CD4-positive, CD25-positive, alpha-beta regulatory T cell (primary cell): ENCODE results near the gene TWF2. TPM values are rescaled to one million over a fixed set of nuclear protein-coding genes. Genes with fewer than 3 reads are reported as not detected.

ENCODE experiments used
- ATAC-seq, 2 donors: fragments of 150-1000 bp; cut with Tn5 transposase; one replicate each; pipeline ENCODE4 v1.10.0; 2021; ENCODE audit warnings: low read depth in 2 of 2, moderate number of reproducible peaks in 2 of 2, moderate library complexity in 1 of 2
- DNase-seq, 3 donors: peaks; one replicate each; pipeline versions ENCODE4 v3.0.0 to v3.0.0-alpha.2; 2012 to 2022; ENCODE audit warnings: mixed read lengths in 1 of 3
- H3K27ac ChIP-seq: one replicate; pipeline ENCODE4 v1.7.0; 2013; ENCODE audit warnings: mild to moderate bottlenecking, low read length; ENCODE audit not compliant: insufficient read depth, poor library complexity, severe bottlenecking
- H3K27me3 ChIP-seq: one replicate; pipeline ENCODE4 v1.7.0; 2013; ENCODE audit warnings: low read length; ENCODE audit not compliant: control insufficient read depth, insufficient read depth
- H3K36me3 ChIP-seq: one replicate; pipeline ENCODE4 v1.7.0; 2013; ENCODE audit warnings: mild to moderate bottlenecking, low read length, moderate library complexity; ENCODE audit not compliant: control insufficient read depth, insufficient read depth
- H3K4me1 ChIP-seq: 2 replicates; pipeline ENCODE4 v1.7.0; 2013; ENCODE audit warnings: mild to moderate bottlenecking, low read length; ENCODE audit not compliant: insufficient read depth, control insufficient read depth, poor library complexity, severe bottlenecking
- H3K4me3 ChIP-seq: one replicate; pipeline ENCODE4 v1.7.0; 2013; ENCODE audit warnings: low read depth, mild to moderate bottlenecking, low read length, moderate library complexity
- H3K9me3 ChIP-seq, 2 experiments: 1 replicate in 1 of 2; 2 replicates in 1 of 2; pipeline ENCODE4 v1.7.0; 2013; ENCODE audit warnings: low read length in 2 of 2, mild to moderate bottlenecking in 1 of 2, moderate library complexity in 1 of 2; ENCODE audit not compliant: control insufficient read depth in 2 of 2
- H3K27ac Mint-ChIP-seq, 3 donors: one replicate each; pipeline ENCODE4 v1.8.0; 2020 to 2022; ENCODE audit warnings: mild to moderate bottlenecking in 3 of 3, mixed read lengths in 3 of 3, moderate library complexity in 2 of 3
- H3K27me3 Mint-ChIP-seq: one replicate; pipeline ENCODE4 v1.8.0; 2022; ENCODE audit warnings: mild to moderate bottlenecking, mixed read lengths
- H3K36me3 Mint-ChIP-seq: one replicate; pipeline ENCODE4 v1.8.0; 2020; ENCODE audit warnings: mixed read lengths
- H3K4me1 Mint-ChIP-seq, 4 donors: one replicate each; pipeline ENCODE4 v1.8.0; 2020 to 2022; ENCODE audit warnings: mixed read lengths in 4 of 4, mild to moderate bottlenecking in 1 of 4
- H3K4me3 Mint-ChIP-seq, 4 donors: one replicate each; pipeline ENCODE4 v1.8.0; 2020 to 2022; ENCODE audit warnings: mild to moderate bottlenecking in 4 of 4, mixed read lengths in 4 of 4, moderate library complexity in 3 of 4
- H3K9me3 Mint-ChIP-seq, 7 donors: one replicate each; pipeline ENCODE4 v1.8.0; 2020 to 2022; ENCODE audit warnings: mixed read lengths in 7 of 7, mild to moderate bottlenecking in 3 of 7, moderate library complexity in 2 of 7
- polyA plus RNA-seq, 4 donors: library from polyadenylated mRNA; unstranded; fragments of 300-500 nt; fragmentation: Illumina TruSeq; gene quantifications; one replicate each; pipeline ENCODE4 v1.2.3, GENCODE V29; 2021
- total RNA-seq: library from RNA; stranded (reverse); gene quantifications from one replicate; pipeline ENCODE4 v1.2.3, GENCODE V29; 2022

Gene TWF2
- total and polyA plus RNA-seq, 5 donors from 2014 or later: 62.4 to 142 (median 124) TPM

GRCh38 chr3:52196977-52197376 is 42.0 kb downstream of the TWF2 start:
- Mint-ChIP-seq H3K27me3 (no peaks in the 10 kb centered on the region), H3K4me3 (peak overlapping the region in 3 of 4 donors; percentile 97), H3K9me3 (no peaks in the 10 kb centered on the region), H3K36me3 (peaks cover 4% of the 10 kb centered on the region), H3K27ac (peak overlapping the region in 2 of 3 donors; percentile 97 to 99), H3K4me1 (peaks cover 15 to 50% (median 32%) of the 10 kb centered on the region in 4 donors)
- Histone ChIP-seq H3K27ac (peak overlapping the region; percentile 81), H3K4me3 (no peak overlapping the region), H3K9me3 (no peaks in the 10 kb centered on the region), H3K36me3 (peaks cover 12% of the 10 kb centered on the region), H3K4me1 (peaks cover 28% of the 10 kb centered on the region), H3K27me3 (no peaks in the 10 kb centered on the region)
- DNase-seq (no peak), ATAC-seq (no peak)

- peaks cover 4% of the 10 kb centered on the region for H3K36me3 Mint-ChIP-seq
- Histone ChIP-seq H3K4me3 (no peak overlapping the region), H3K27me3 (no peaks in the 10 kb centered on the region), H3K9me3 (no peaks in the 10 kb centered on the region), H3K36me3 (peaks cover 8% of the 10 kb centered on the region), H3K4me1 (peaks cover 24% of the 10 kb centered on the region), H3K27ac (no peak overlapping the region)
- H3K4me3 Mint-ChIP-seq: peak overlapping the region in 2 of 4 donors; percentile 71 to 76
- H3K27ac Mint-ChIP-seq: no peak overlapping the region
- H3K9me3 Mint-ChIP-seq: no peaks in the 10 kb centered on the region
- DNase-seq (no peak), ATAC-seq (no peak)
- H3K27me3 Mint-ChIP-seq: no peaks in the 10 kb centered on the region
- H3K4me1 Mint-ChIP-seq: peaks cover 14 to 41% (median 26%) of the 10 kb centered on the region in 4 donors
Measured at GRCh38 chr3:52195823-52196331, 43.1 kb downstream of the TWF2 start.

- no peak for DNase-seq
- Mint-ChIP-seq H3K9me3 (no peaks in the 10 kb centered on the region), H3K27me3 (no peaks in the 10 kb centered on the region), H3K27ac (peak overlapping the region in 1 of 3 donors; percentile 15), H3K4me3 (no peak overlapping the region), H3K4me1 (peaks cover 14 to 35% (median 24%) of the 10 kb centered on the region in 4 donors), H3K36me3 (peaks cover 2% of the 10 kb centered on the region)
- no peak overlapping the region for H3K27ac ChIP-seq
- no peak for ATAC-seq
- H3K36me3 ChIP-seq: peaks cover 5% of the 10 kb centered on the region
- H3K4me1 ChIP-seq: peaks cover 24% of the 10 kb centered on the region
- no peaks in the 10 kb centered on the region for H3K9me3 ChIP-seq
- no peak overlapping the region for H3K4me3 ChIP-seq
- no peaks in the 10 kb centered on the region for H3K27me3 ChIP-seq
Measured at GRCh38 chr3:52195291-52195597, 43.7 kb downstream of the TWF2 start.

GRCh38 chr3:52194485-52195290 is 44.3 kb downstream of the TWF2 start:
- Mint-ChIP-seq H3K4me1 (peaks cover 14 to 29% (median 22%) of the 10 kb centered on the region in 4 donors), H3K27ac (no peak overlapping the region), H3K9me3 (no peaks in the 10 kb centered on the region), H3K4me3 (peak overlapping the region in 1 of 4 donors; percentile 54), H3K36me3 (no peaks in the 10 kb centered on the region), H3K27me3 (no peaks in the 10 kb centered on the region)
- H3K27me3 ChIP-seq: no peaks in the 10 kb centered on the region
- peaks cover 24% of the 10 kb centered on the region for H3K4me1 ChIP-seq
- H3K36me3 ChIP-seq: peaks cover 3% of the 10 kb centered on the region
- no peak overlapping the region for H3K4me3 ChIP-seq
- no peak for ATAC-seq
- no peak for DNase-seq
- no peak overlapping the region for H3K27ac ChIP-seq
- no peaks in the 10 kb centered on the region for H3K9me3 ChIP-seq

GRCh38 chr3:52193065-52193464 is 45.9 kb downstream of the TWF2 start:
- Mint-ChIP-seq H3K4me1 (peaks cover 5 to 20% (median 9%) of the 10 kb centered on the region in 4 donors), H3K9me3 (no peaks in the 10 kb centered on the region), H3K27ac (no peak overlapping the region), H3K4me3 (peak overlapping the region in 1 of 4 donors; percentile 52), H3K27me3 (no peaks in the 10 kb centered on the region), H3K36me3 (no peaks in the 10 kb centered on the region)
- H3K27me3 ChIP-seq: no peaks in the 10 kb centered on the region
- peaks cover 10% of the 10 kb centered on the region for H3K4me1 ChIP-seq
- no peak overlapping the region for H3K27ac ChIP-seq
- no peak for ATAC-seq
- DNase-seq: no peak
- H3K4me3 ChIP-seq: no peak overlapping the region
- no peaks in the 10 kb centered on the region for H3K9me3 ChIP-seq
- no peaks in the 10 kb centered on the region for H3K36me3 ChIP-seq

- Histone ChIP-seq H3K4me1 (no peaks in the 10 kb centered on the region), H3K9me3 (no peaks in the 10 kb centered on the region), H3K36me3 (no peaks in the 10 kb centered on the region), H3K27ac (no peak overlapping the region), H3K4me3 (no peak overlapping the region), H3K27me3 (no peaks in the 10 kb centered on the region)
- no peaks in the 10 kb centered on the region for H3K9me3 Mint-ChIP-seq
- no peak for ATAC-seq
- no peaks in the 10 kb centered on the region for H3K27me3 Mint-ChIP-seq
- no peaks in the 10 kb centered on the region for H3K36me3 Mint-ChIP-seq
- H3K4me1 Mint-ChIP-seq: peaks cover 0 to 11% (median 2%) of the 10 kb centered on the region in 4 donors
- DNase-seq: no peak
- H3K4me3 Mint-ChIP-seq: peak overlapping the region in 1 of 4 donors; percentile 44
- H3K27ac Mint-ChIP-seq: no peak overlapping the region
Measured at GRCh38 chr3:52191663-52192062, 47.3 kb downstream of the TWF2 start.

- Mint-ChIP-seq H3K36me3 (no peaks in the 10 kb centered on the region), H3K27me3 (no peaks in the 10 kb centered on the region), H3K4me1 (peaks cover 0 to 6% (median 0%) of the 10 kb centered on the region in 4 donors), H3K4me3 (peak overlapping the region in 2 of 4 donors; percentile 43 to 63), H3K9me3 (no peaks in the 10 kb centered on the region), H3K27ac (no peak overlapping the region)
- no peak for ATAC-seq
- no peaks in the 10 kb centered on the region for H3K27me3 ChIP-seq
- no peaks in the 10 kb centered on the region for H3K36me3 ChIP-seq
- H3K4me1 ChIP-seq: no peaks in the 10 kb centered on the region
- no peak overlapping the region for H3K4me3 ChIP-seq
- H3K27ac ChIP-seq: no peak overlapping the region
- DNase-seq: no peak
- H3K9me3 ChIP-seq: no peaks in the 10 kb centered on the region
Measured at GRCh38 chr3:52190294-52191074, 48.5 kb downstream of the TWF2 start.
